ENCODE measurements around the gene FAM53B. TPM values are rescaled to one million over a fixed set of nuclear protein-coding genes. Genes with fewer than 3 reads are reported as not detected.

Gene FAM53B
- total and polyA plus RNA-seq, 2 experiments from 2014 or later: 2.1 to 10.1 TPM

DNA sequence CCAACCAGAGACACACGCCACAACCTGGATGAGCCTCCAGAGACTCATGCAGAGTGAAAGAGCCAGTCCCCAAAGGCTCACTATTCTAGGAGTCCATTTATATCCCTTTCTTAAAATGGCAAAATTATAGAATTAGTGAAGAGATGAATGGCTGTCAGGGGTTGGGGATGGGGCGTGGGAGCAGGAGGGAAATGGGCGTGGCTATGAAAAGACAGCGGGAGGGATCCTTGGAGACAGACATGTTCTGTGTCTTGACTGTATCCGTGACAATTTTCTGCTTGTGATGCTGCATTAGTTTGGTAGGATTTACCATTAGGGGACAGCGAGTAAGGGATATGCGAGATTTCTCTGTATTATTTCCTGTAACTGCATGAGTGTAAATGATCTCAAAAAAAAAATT lies 33.0 kb downstream of the FAM53B start:
- no peaks in the 10 kb centered on the region for H3K9me3 ChIP-seq (ENCODE audit: low read depth)
- DNase-seq: no peak
- H3F3A ChIP-seq (ENCODE audit: insufficient read depth): no peaks in the 10 kb centered on the region
- no peaks in the 10 kb centered on the region for H4K20me1 ChIP-seq (ENCODE audit: insufficient read depth)
- no peaks in the 10 kb centered on the region for H3K27me3 ChIP-seq (replicated peaks; ENCODE audit: insufficient read depth)
- H2AFZ ChIP-seq: no peak overlapping the region
- H3K36me3 ChIP-seq (ENCODE audit: low read depth): no peaks in the 10 kb centered on the region
- no peak overlapping the region for H3K4me3 ChIP-seq
- WGBS, 2 experiments (ENCODE audit: low coverage in 1 of 2, low lambda C conversion rate in 2 of 2, missing lambda C conversion rate in 2 of 2): 81 to 82% methylated on average over 7 of the region's 7 CpGs
- no peak overlapping the region for H3K9ac ChIP-seq
- no peaks in the 10 kb centered on the region for H3K4me1 ChIP-seq (ENCODE audit: insufficient read depth)
- in situ Hi-C loops (cut with MboI): no loop called here
- no peak overlapping the region for H3K4me2 ChIP-seq (ENCODE audit: unreplicated experiment)
- TF ChIP-seq EZH2 (IDR thresholded peaks at IDR 0.05; ENCODE audit: insufficient read depth, poor library complexity, severe bottlenecking) (no peak), EZH2phosphoT487 (IDR thresholded peaks at IDR 0.05; ENCODE audit: insufficient read depth, low read depth) (no peak)
- H3K79me2 ChIP-seq (ENCODE audit: insufficient read depth): no peaks in the 10 kb centered on the region; the same call in 1 of the 2 replicates
- H3K9me2 ChIP-seq (ENCODE audit: insufficient read depth): no peaks in the 10 kb centered on the region
- H3K27ac ChIP-seq: no peak overlapping the region

DNA sequence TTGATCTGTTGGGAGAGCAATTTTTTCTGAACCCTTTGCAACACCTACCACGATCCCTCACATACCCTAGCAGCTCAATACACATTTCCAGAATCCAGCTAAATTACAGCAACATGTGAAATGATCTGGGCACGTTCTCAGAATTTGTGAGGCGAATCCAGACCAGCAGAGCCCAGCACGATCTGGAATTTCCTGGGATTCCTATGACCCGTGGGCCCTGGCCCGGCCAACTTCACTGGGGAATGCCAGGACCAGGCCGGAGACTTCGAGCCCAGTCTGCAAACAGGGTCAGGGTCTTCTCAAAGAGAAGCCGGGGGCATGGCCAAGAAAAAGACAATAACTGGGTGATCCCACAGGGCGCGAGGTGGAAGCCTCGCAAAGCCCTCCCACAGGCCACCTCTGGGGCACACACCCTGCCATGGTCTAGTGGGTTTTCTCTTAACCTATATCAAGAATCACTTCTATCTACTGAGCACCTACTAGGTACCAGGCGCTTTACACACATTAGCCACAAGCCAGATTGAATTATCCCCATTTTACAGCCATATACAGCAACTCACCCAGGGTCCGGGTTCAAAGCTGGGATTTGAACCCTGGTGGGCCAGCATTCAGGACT lies 33.8 kb downstream of the FAM53B start:
- no peaks in the 10 kb centered on the region for H3K9me2 ChIP-seq (ENCODE audit: insufficient read depth)
- no peak for TF ChIP-seq EZH2phosphoT487 (IDR thresholded peaks at IDR 0.05; ENCODE audit: insufficient read depth, low read depth)
- TF ChIP-seq EZH2 (IDR thresholded peaks at IDR 0.05; ENCODE audit: insufficient read depth, poor library complexity, severe bottlenecking): no peak
- no peak overlapping the region for H3K4me2 ChIP-seq (ENCODE audit: unreplicated experiment)
- no peak overlapping the region for H3K4me3 ChIP-seq
- H3F3A ChIP-seq (ENCODE audit: insufficient read depth): no peaks in the 10 kb centered on the region
- H2AFZ ChIP-seq: no peak overlapping the region
- no peaks in the 10 kb centered on the region for H4K20me1 ChIP-seq (ENCODE audit: insufficient read depth)
- 56 to 66% methylated on average over 14 of the region's 14 CpGs for WGBS, 2 experiments (ENCODE audit: low coverage in 1 of 2, low lambda C conversion rate in 2 of 2, missing lambda C conversion rate in 2 of 2)
- no peaks in the 10 kb centered on the region for H3K27me3 ChIP-seq (replicated peaks; ENCODE audit: insufficient read depth)
- DNase-seq: no peak
- no peak overlapping the region for H3K27ac ChIP-seq
- no peaks in the 10 kb centered on the region for H3K4me1 ChIP-seq (ENCODE audit: insufficient read depth)
- H3K9ac ChIP-seq: no peak overlapping the region
- in situ Hi-C loops (cut with MboI): no loop called here
- no peaks in the 10 kb centered on the region for H3K9me3 ChIP-seq (ENCODE audit: low read depth)
- no peaks in the 10 kb centered on the region; the same call in 1 of the 2 replicates for H3K79me2 ChIP-seq (ENCODE audit: insufficient read depth)
- H3K36me3 ChIP-seq (ENCODE audit: low read depth): no peaks in the 10 kb centered on the region

DNA sequence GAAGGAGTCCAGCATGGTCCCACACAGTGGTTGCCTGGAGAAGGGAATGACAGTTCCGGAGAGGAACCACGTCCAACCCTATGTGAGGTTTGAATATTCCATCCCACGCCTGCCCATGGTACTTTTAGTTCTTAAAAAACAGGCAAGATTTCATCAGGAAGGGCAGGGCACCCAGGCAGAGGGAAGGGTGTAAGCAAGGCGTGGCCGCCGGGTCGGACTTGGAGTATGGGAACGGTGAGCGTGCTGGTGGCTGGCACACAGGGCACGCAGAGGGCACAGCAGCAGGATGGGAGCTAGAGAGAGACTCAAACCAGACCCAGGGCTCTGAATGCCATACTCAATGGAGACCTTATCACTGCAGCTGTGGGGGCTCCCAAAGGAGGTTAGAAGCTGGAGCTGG lies 34.3 kb downstream of the FAM53B start:
- H3K9ac ChIP-seq: no peak overlapping the region
- no peaks in the 10 kb centered on the region for H3K4me1 ChIP-seq (ENCODE audit: insufficient read depth)
- no peak overlapping the region for H3K4me3 ChIP-seq
- TF ChIP-seq EZH2phosphoT487 (IDR thresholded peaks at IDR 0.05; ENCODE audit: insufficient read depth, low read depth) (no peak), EZH2 (IDR thresholded peaks at IDR 0.05; ENCODE audit: insufficient read depth, poor library complexity, severe bottlenecking) (no peak)
- no peaks in the 10 kb centered on the region for H3K9me3 ChIP-seq (ENCODE audit: low read depth)
- WGBS, 2 experiments (ENCODE audit: low coverage in 1 of 2, low lambda C conversion rate in 2 of 2, missing lambda C conversion rate in 2 of 2): 58% methylated on average over 9 to 10 of the region's 10 CpGs
- H3F3A ChIP-seq (ENCODE audit: insufficient read depth): no peaks in the 10 kb centered on the region
- H3K9me2 ChIP-seq (ENCODE audit: insufficient read depth): no peaks in the 10 kb centered on the region
- no peak for DNase-seq
- H2AFZ ChIP-seq: no peak overlapping the region
- no peaks in the 10 kb centered on the region; the same call in 1 of the 2 replicates for H3K79me2 ChIP-seq (ENCODE audit: insufficient read depth)
- H4K20me1 ChIP-seq (ENCODE audit: insufficient read depth): no peaks in the 10 kb centered on the region
- H3K27me3 ChIP-seq (replicated peaks; ENCODE audit: insufficient read depth): no peaks in the 10 kb centered on the region
- no peak overlapping the region for H3K4me2 ChIP-seq (ENCODE audit: unreplicated experiment)
- in situ Hi-C loops (cut with MboI): no loop called here
- H3K27ac ChIP-seq: no peak overlapping the region
- no peaks in the 10 kb centered on the region for H3K36me3 ChIP-seq (ENCODE audit: low read depth)

DNA sequence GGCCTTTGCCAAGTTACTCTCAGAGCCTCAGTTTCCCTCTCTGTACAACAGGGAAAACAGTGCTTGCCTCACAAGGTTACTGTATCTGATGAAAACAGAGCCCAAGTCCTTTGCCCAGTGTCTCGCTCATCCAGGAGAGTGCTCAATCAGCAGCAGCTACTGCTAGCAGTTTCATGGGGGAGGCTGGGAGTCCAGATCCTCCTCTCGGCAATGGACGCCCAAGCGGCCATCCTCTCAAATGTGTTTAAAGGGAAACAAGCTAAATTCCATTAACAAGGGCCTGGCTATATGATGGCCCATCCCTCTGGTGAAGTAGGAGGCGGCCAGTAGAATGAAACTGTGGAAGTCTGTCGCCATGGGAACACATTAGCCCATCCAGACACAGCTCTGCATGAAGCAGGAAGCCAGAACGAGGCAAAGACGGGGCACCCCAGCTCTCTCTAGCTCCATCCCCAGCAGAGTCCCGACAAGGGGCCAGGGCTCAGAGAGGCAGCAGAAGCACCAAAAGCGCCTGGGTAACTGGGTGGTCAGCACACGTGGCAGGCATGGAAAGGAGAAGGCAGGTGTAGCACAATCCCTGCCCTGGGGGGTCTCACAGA lies 35.2 kb downstream of the FAM53B start:
- Histone ChIP-seq H3K9me3 (ENCODE audit: low read depth) (no peaks in the 10 kb centered on the region), H3K9ac (no peak overlapping the region), H4K20me1 (ENCODE audit: insufficient read depth) (no peaks in the 10 kb centered on the region), H3K4me3 (no peak overlapping the region), H3K27ac (no peak overlapping the region), H3K36me3 (ENCODE audit: low read depth) (no peaks in the 10 kb centered on the region), H3F3A (ENCODE audit: insufficient read depth) (no peaks in the 10 kb centered on the region), H3K27me3 (replicated peaks; ENCODE audit: insufficient read depth) (no peaks in the 10 kb centered on the region), H2AFZ (no peak overlapping the region), H3K9me2 (ENCODE audit: insufficient read depth) (no peaks in the 10 kb centered on the region), H3K4me2 (ENCODE audit: unreplicated experiment) (no peak overlapping the region), H3K79me2 (ENCODE audit: insufficient read depth) (no peaks in the 10 kb centered on the region; the same call in 1 of the 2 replicates), H3K4me1 (ENCODE audit: insufficient read depth) (no peaks in the 10 kb centered on the region)
- TF ChIP-seq EZH2phosphoT487 (IDR thresholded peaks at IDR 0.05; ENCODE audit: insufficient read depth, low read depth) (no peak), EZH2 (IDR thresholded peaks at IDR 0.05; ENCODE audit: insufficient read depth, poor library complexity, severe bottlenecking) (no peak)
- DNase-seq: no peak
- 86 to 92% methylated on average over 10 to 11 of the region's 11 CpGs for WGBS, 2 experiments (ENCODE audit: low coverage in 1 of 2, low lambda C conversion rate in 2 of 2, missing lambda C conversion rate in 2 of 2)
- in situ Hi-C loops (cut with MboI): no loop called here
